ENCODE measurements around the gene CSMD2. TPM values are rescaled to one million over a fixed set of nuclear protein-coding genes. Genes with fewer than 3 reads are reported as not detected.

Gene CSMD2
- total and polyA plus RNA-seq, 7 experiments from 2014 or later, result 0.02 TPM; not detected in 6

GRCh38 chr1:34002810-34003209 is 162.2 kb downstream of the CSMD2 start:
- Histone ChIP-seq H3K27ac (ENCODE audit: low read depth, low read length) (no peak overlapping the region), H3K4me1 (ENCODE audit: control insufficient read depth in 2 of 2, insufficient read depth in 2 of 2, low read length in 2 of 2) (no peaks in the 10 kb centered on the region), H3K27me3 (ENCODE audit: control insufficient read depth in 2 of 2, insufficient read depth in 2 of 2, low read length in 2 of 2) (no peaks in the 10 kb centered on the region), H3K9me3 (ENCODE audit: control insufficient read depth in 2 of 3, low read length in 3 of 3) (no peaks in the 10 kb centered on the region), H3K36me3 (ENCODE audit: control insufficient read depth in 2 of 3, insufficient read depth in 3 of 3, low read length in 3 of 3) (no peaks in the 10 kb centered on the region), H3K4me3 (ENCODE audit: low read length) (no peak overlapping the region)
- Mint-ChIP-seq H3K36me3 (no peaks in the 10 kb centered on the region), H3K9me3 (peaks cover 0 to 1% (median 0%) of the 10 kb centered on the region in 11 donors), H3K4me3 (no peak overlapping the region), H3K27me3 (peaks cover 4 to 13% (median 7%) of the 10 kb centered on the region in 5 donors), H3K4me1 (no peaks in the 10 kb centered on the region), H3K27ac (no peak overlapping the region)
- DNase-seq, result no peak
- POLR2A ChIA-PET, result no interaction called here
- ATAC-seq, result no peak
- intact Hi-C loops (cut with micrococcal nuclease), result no loop called here
- CTCF ChIA-PET, result no interaction called here

GRCh38 chr1:33997127-33998036 is 167.6 kb downstream of the CSMD2 start:
- Histone ChIP-seq H3K36me3 (ENCODE audit: control insufficient read depth in 2 of 3, insufficient read depth in 3 of 3, low read length in 3 of 3) (no peaks in the 10 kb centered on the region), H3K9me3 (ENCODE audit: control insufficient read depth in 2 of 3, low read length in 3 of 3) (no peaks in the 10 kb centered on the region), H3K27me3 (ENCODE audit: control insufficient read depth in 2 of 2, insufficient read depth in 2 of 2, low read length in 2 of 2) (no peaks in the 10 kb centered on the region), H3K4me3 (ENCODE audit: low read length) (no peak overlapping the region), H3K4me1 (ENCODE audit: control insufficient read depth in 2 of 2, insufficient read depth in 2 of 2, low read length in 2 of 2) (no peaks in the 10 kb centered on the region), H3K27ac (ENCODE audit: low read depth, low read length) (no peak overlapping the region)
- CTCF ChIA-PET, result no interaction called here
- intact Hi-C loops (cut with micrococcal nuclease), result no loop called here
- Mint-ChIP-seq H3K36me3 (no peaks in the 10 kb centered on the region), H3K27ac (no peak overlapping the region), H3K4me3 (no peak overlapping the region), H3K4me1 (no peaks in the 10 kb centered on the region), H3K27me3 (peaks cover 4 to 32% (median 8%) of the 10 kb centered on the region in 5 donors), H3K9me3 (peaks cover 0 to 1% (median 0%) of the 10 kb centered on the region in 11 donors)
- no peak for DNase-seq
- no peak for ATAC-seq
- POLR2A ChIA-PET, result no interaction called here

GRCh38 chr1:33996281-33996680 is 168.7 kb downstream of the CSMD2 start:
- H3K27ac Mint-ChIP-seq, result no peak overlapping the region
- H3K27ac ChIP-seq (ENCODE audit: low read depth, low read length), result no peak overlapping the region
- peaks cover 0 to 1% (median 0%) of the 10 kb centered on the region in 11 donors for H3K9me3 Mint-ChIP-seq
- ATAC-seq (no peak), DNase-seq (no peak)
- no peaks in the 10 kb centered on the region for H3K4me1 ChIP-seq (ENCODE audit: control insufficient read depth in 2 of 2, insufficient read depth in 2 of 2, low read length in 2 of 2)
- peaks cover 4 to 38% (median 14%) of the 10 kb centered on the region in 5 donors for H3K27me3 Mint-ChIP-seq
- H3K36me3 Mint-ChIP-seq, result no peaks in the 10 kb centered on the region
- no peak overlapping the region for H3K4me3 Mint-ChIP-seq
- CTCF ChIA-PET, result no interaction called here
- no peaks in the 10 kb centered on the region for H3K36me3 ChIP-seq (ENCODE audit: control insufficient read depth in 2 of 3, insufficient read depth in 3 of 3, low read length in 3 of 3)
- H3K9me3 ChIP-seq (ENCODE audit: control insufficient read depth in 2 of 3, low read length in 3 of 3), result no peaks in the 10 kb centered on the region
- no peak overlapping the region for H3K4me3 ChIP-seq (ENCODE audit: low read length)
- H3K27me3 ChIP-seq (ENCODE audit: control insufficient read depth in 2 of 2, insufficient read depth in 2 of 2, low read length in 2 of 2), result no peaks in the 10 kb centered on the region
- intact Hi-C loops (cut with micrococcal nuclease), result no loop called here
- H3K4me1 Mint-ChIP-seq, result no peaks in the 10 kb centered on the region
- POLR2A ChIA-PET, result no interaction called here

- no peaks in the 10 kb centered on the region for H3K36me3 ChIP-seq (ENCODE audit: control insufficient read depth in 2 of 3, insufficient read depth in 3 of 3, low read length in 3 of 3)
- ATAC-seq (no peak), DNase-seq (no peak)
- no peaks in the 10 kb centered on the region for H3K27me3 ChIP-seq (ENCODE audit: control insufficient read depth in 2 of 2, insufficient read depth in 2 of 2, low read length in 2 of 2)
- no peak overlapping the region for H3K4me3 ChIP-seq (ENCODE audit: low read length)
- H3K9me3 ChIP-seq (ENCODE audit: control insufficient read depth in 2 of 3, low read length in 3 of 3), result no peaks in the 10 kb centered on the region
- ChIA-PET CTCF (no interaction called here), POLR2A (no interaction called here)
- Mint-ChIP-seq H3K36me3 (no peaks in the 10 kb centered on the region), H3K9me3 (peaks cover 0 to 2% (median 0%) of the 10 kb centered on the region in 11 donors), H3K27me3 (peaks cover 0 to 45% (median 21%) of the 10 kb centered on the region in 5 donors), H3K4me1 (no peaks in the 10 kb centered on the region), H3K27ac (no peak overlapping the region), H3K4me3 (no peak overlapping the region)
- no peak overlapping the region for H3K27ac ChIP-seq (ENCODE audit: low read depth, low read length)
- intact Hi-C loops (cut with micrococcal nuclease), result no loop called here
- no peaks in the 10 kb centered on the region for H3K4me1 ChIP-seq (ENCODE audit: control insufficient read depth in 2 of 2, insufficient read depth in 2 of 2, low read length in 2 of 2)
Measured at GRCh38 chr1:33993301-33993700, 171.7 kb downstream of the CSMD2 start.

- no peak overlapping the region for H3K4me3 Mint-ChIP-seq
- H3K27ac Mint-ChIP-seq, result no peak overlapping the region
- ATAC-seq (no peak), DNase-seq (no peak)
- intact Hi-C loops (cut with micrococcal nuclease), result no loop called here
- ChIA-PET POLR2A (no interaction called here), CTCF (no interaction called here)
- peaks cover 0 to 37% (median 32%) of the 10 kb centered on the region in 5 donors for H3K27me3 Mint-ChIP-seq
- no peaks in the 10 kb centered on the region for H3K4me1 Mint-ChIP-seq
- Histone ChIP-seq H3K4me3 (ENCODE audit: low read length) (no peak overlapping the region), H3K9me3 (ENCODE audit: control insufficient read depth in 2 of 3, low read length in 3 of 3) (no peaks in the 10 kb centered on the region), H3K4me1 (ENCODE audit: control insufficient read depth in 2 of 2, insufficient read depth in 2 of 2, low read length in 2 of 2) (no peaks in the 10 kb centered on the region), H3K27me3 (ENCODE audit: control insufficient read depth in 2 of 2, insufficient read depth in 2 of 2, low read length in 2 of 2) (no peaks in the 10 kb centered on the region), H3K36me3 (ENCODE audit: control insufficient read depth in 2 of 3, insufficient read depth in 3 of 3, low read length in 3 of 3) (no peaks in the 10 kb centered on the region), H3K27ac (ENCODE audit: low read depth, low read length) (no peak overlapping the region)
- H3K9me3 Mint-ChIP-seq, result peaks cover 0 to 2% (median 0%) of the 10 kb centered on the region in 11 donors
- no peaks in the 10 kb centered on the region for H3K36me3 Mint-ChIP-seq
Measured at GRCh38 chr1:33990281-33990680, 174.7 kb downstream of the CSMD2 start.

- peaks cover 0 to 24% (median 22%) of the 10 kb centered on the region in 5 donors for H3K27me3 Mint-ChIP-seq
Measured at GRCh38 chr1:33988161-33988560, 176.9 kb downstream of the CSMD2 start.

More at GRCh38 chr1:33988161-33988560, 176.9 kb downstream of the CSMD2 start:
- Mint-ChIP-seq H3K9me3 (peaks cover 0 to 2% (median 0%) of the 10 kb centered on the region in 11 donors), H3K27ac (no peak overlapping the region), H3K4me1 (no peaks in the 10 kb centered on the region), H3K36me3 (no peaks in the 10 kb centered on the region), H3K4me3 (no peak overlapping the region)
- POLR2A ChIA-PET, result no interaction called here
- H3K27me3 ChIP-seq (ENCODE audit: control insufficient read depth in 2 of 2, insufficient read depth in 2 of 2, low read length in 2 of 2), result no peaks in the 10 kb centered on the region
- intact Hi-C loops (cut with micrococcal nuclease), result no loop called here
- H3K27ac ChIP-seq (ENCODE audit: low read depth, low read length), result no peak overlapping the region
- ATAC-seq (no peak), DNase-seq (no peak)
- H3K4me3 ChIP-seq (ENCODE audit: low read length), result no peak overlapping the region
- H3K9me3 ChIP-seq (ENCODE audit: control insufficient read depth in 2 of 3, low read length in 3 of 3), result no peaks in the 10 kb centered on the region
- H3K4me1 ChIP-seq (ENCODE audit: control insufficient read depth in 2 of 2, insufficient read depth in 2 of 2, low read length in 2 of 2), result no peaks in the 10 kb centered on the region
- H3K36me3 ChIP-seq (ENCODE audit: control insufficient read depth in 2 of 3, insufficient read depth in 3 of 3, low read length in 3 of 3), result no peaks in the 10 kb centered on the region
- CTCF ChIA-PET, result no interaction called here
